Measurements from ENCODE around the gene PPP3R2. TPM values are rescaled to one million over a fixed set of nuclear protein-coding genes. Genes with fewer than 3 reads are reported as not detected.

The PPP3R2 gene, protein sequence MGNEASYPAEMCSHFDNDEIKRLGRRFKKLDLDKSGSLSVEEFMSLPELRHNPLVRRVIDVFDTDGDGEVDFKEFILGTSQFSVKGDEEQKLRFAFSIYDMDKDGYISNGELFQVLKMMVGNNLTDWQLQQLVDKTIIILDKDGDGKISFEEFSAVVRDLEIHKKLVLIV
- total RNA-seq = not detected

- H3K27me3 Mint-ChIP-seq = no peaks in the 10 kb centered on the region
- H3K4me1 Mint-ChIP-seq = no peaks in the 10 kb centered on the region
- no peaks in the 10 kb centered on the region for H3K36me3 Mint-ChIP-seq (ENCODE audit: low read depth)
- intact Hi-C loops (cut with DNase I, micrococcal nuclease) = no loop called here
- H3K4me3 Mint-ChIP-seq = no peak within 1 kb of the TSS
- POLR2A ChIA-PET = no interaction called here
- CTCF ChIA-PET = no interaction called here
- ATAC-seq (no peak), DNase-seq (no peak)
- H3K9me3 Mint-ChIP-seq (ENCODE audit: low read depth) = no peaks in the 10 kb centered on the region
- H3K27ac Mint-ChIP-seq = no peak within 1 kb of the TSS
These were observed at the start of gene PPP3R2 for GRCh38 chr9:101594796-101595195. PPP3R2 (minus strand) TSS chr9:101594969; CDS start chr9:101594921, 48 bp downstream.

DNA sequence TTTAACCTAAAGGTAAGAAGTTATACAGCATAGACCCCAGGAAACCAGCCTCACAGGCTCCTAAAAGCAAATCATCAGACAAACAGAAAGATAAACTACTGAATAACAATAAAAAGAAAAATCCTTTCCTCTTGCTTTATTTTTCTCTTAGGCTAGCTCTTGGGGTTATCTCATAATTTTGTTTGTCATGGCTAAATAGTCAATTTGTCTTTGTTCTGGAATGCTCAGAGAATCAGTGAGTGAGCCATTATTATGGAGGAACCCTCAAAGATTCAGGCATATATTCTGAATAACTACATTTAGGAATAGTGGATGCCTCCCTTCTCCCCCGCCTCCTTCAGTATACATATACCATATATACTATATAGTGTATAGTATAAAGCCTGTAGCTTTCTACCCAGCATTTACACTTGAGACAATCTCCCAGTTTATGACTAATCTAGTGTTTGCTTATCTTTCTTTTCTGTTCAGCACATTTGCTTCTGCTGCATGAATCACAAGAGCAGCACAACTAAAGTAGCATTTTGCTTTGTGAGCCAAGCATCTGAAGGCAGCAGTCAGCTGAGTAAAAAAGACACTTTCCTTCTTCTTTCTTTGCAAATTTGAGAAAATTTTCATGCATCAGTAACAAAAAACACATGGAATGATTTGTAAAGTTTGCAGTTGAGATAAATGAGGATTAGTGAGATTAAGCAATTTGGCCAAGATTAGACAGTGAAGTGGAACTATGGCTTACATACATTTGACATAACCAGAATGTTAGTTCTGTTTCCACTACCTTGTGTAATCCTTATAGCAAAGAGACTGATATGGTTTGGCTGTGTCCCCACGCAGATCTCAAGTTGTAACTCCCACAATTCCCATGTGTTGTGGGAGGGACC is 45.3 kb upstream of the PPP3R2 start:
- POLR2A ChIA-PET = no interaction called here
- DNase-seq (no peak), ATAC-seq (no peak)
- H3K27ac Mint-ChIP-seq = no peak overlapping the region
- H3K36me3 Mint-ChIP-seq (ENCODE audit: low read depth) = no peaks in the 10 kb centered on the region
- H3K4me1 Mint-ChIP-seq = peaks cover 3% of the 10 kb centered on the region
- peaks cover 3% of the 10 kb centered on the region for H3K27me3 Mint-ChIP-seq
- intact Hi-C loops (cut with DNase I, micrococcal nuclease) = no loop called here
- H3K4me3 Mint-ChIP-seq = no peak overlapping the region
- CTCF ChIA-PET = no interaction called here
- peaks cover 6% of the 10 kb centered on the region for H3K9me3 Mint-ChIP-seq (ENCODE audit: low read depth)

- ChIA-PET CTCF (no interaction called here), POLR2A (no interaction called here)
- Mint-ChIP-seq H3K36me3 (ENCODE audit: low read depth) (no peaks in the 10 kb centered on the region), H3K27me3 (peaks cover 5% of the 10 kb centered on the region), H3K27ac (no peak overlapping the region), H3K9me3 (ENCODE audit: low read depth) (peaks cover 5% of the 10 kb centered on the region), H3K4me3 (no peak overlapping the region), H3K4me1 (peaks cover 3% of the 10 kb centered on the region)
- intact Hi-C loops (cut with DNase I, micrococcal nuclease) = no loop called here
- DNase-seq (no peak), ATAC-seq (no peak)
These were observed 44.5 kb upstream of the PPP3R2 start for GRCh38 chr9:101639311-101639710.

DNA sequence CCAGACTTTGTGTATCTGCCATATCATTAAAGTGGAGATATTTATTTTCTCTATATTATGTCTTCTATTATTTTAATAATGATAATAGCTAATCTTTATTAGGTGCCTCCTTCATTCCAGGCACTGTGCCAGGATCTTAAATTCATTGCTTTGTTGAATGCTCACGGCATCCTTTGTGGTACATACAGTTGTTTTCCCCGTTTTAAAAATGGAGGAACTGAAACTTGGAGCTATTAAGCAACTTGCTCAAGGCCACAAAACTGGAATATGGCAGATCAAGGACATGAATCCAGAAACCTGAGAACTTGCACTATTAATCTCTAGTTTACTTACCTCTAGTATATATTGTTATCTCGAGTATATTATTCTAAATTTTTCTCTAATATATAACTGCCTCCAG is 41.5 kb upstream of the PPP3R2 start:
- Mint-ChIP-seq H3K27ac (no peak overlapping the region), H3K36me3 (ENCODE audit: low read depth) (no peaks in the 10 kb centered on the region), H3K4me3 (no peak overlapping the region), H3K9me3 (ENCODE audit: low read depth) (no peaks in the 10 kb centered on the region), H3K27me3 (peaks cover 3% of the 10 kb centered on the region), H3K4me1 (no peaks in the 10 kb centered on the region)
- ATAC-seq (no peak), DNase-seq (no peak)
- ChIA-PET POLR2A (interaction anchor here (0.6 kb wide), 1 partner anchor 292 kb away, joined by 3 read pairs; no protein-coding TSS in a partner anchor), CTCF (interaction anchor here (1.1 kb wide), 1 partner anchor 49 kb away, joined by 3 read pairs; no protein-coding TSS in a partner anchor)
- intact Hi-C loops (cut with DNase I, micrococcal nuclease) = no loop called here

DNA sequence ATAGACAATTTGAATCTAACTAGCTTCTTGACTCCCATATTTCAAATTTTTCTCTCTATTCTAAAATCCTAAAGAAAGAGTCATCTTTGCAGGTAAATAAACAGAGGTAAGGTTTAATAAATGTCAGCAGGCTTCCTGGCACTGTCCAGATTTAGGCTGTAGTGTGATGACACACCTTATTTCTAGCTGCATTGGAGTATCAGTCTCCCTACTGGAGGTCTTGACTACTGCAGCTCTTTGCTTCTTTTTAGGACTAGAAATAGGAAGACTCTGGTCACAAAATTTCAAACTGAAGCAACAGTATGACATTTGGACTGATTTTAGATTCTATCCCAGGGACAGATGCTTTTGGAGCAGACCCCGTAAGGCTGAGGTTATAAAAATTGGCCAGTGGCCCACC is 40.7 kb upstream of the PPP3R2 start:
- intact Hi-C loops (cut with DNase I, micrococcal nuclease) = no loop called here
- H3K4me1 Mint-ChIP-seq = no peaks in the 10 kb centered on the region
- ChIA-PET POLR2A (interaction anchor here (0.6 kb wide), 1 partner anchor 292 kb away, joined by 3 read pairs; no protein-coding TSS in a partner anchor), CTCF (interaction anchor here (0.9 to 1.1 kb wide), 2 partner anchors 8 to 49 kb away, joined by 3 to 4 read pairs; no protein-coding TSS in a partner anchor)
- H3K27ac Mint-ChIP-seq = no peak overlapping the region
- H3K9me3 Mint-ChIP-seq (ENCODE audit: low read depth) = no peaks in the 10 kb centered on the region
- DNase-seq = no peak
- no peak overlapping the region for H3K4me3 Mint-ChIP-seq
- H3K27me3 Mint-ChIP-seq = peaks cover 3% of the 10 kb centered on the region
- H3K36me3 Mint-ChIP-seq (ENCODE audit: low read depth) = no peaks in the 10 kb centered on the region
- no peak for ATAC-seq

DNA sequence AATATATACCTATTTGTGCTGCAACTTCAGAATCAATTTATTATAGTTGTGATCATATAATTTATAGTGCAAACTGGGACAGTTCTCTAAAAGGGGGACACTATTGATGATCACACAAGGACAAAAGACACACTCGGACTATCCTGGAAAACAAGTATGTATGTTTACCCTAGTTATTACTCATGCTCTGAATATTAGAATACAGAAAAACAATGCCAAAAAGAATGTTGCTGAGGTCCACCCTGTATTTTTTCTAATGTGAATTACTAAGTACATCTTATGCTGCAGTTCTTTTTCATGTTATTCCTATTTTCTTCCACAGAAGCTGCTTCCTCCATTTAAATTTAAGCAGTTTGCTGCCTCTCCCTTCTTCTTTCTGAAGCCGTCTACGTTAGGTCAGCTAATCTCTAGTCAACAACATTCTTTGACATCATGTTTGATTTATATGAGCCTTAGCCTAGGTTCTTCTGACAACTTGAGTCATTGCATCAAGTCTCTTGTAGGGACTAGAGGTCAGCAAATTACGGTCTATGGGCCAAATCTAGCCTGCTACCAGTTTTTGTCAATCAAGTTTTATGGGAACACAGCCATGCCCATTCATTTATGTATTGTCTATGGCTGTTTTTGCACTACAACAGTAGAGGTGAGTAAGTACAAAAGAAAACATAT is 40.1 kb upstream of the PPP3R2 start:
- H3K27ac Mint-ChIP-seq = no peak overlapping the region
- no peaks in the 10 kb centered on the region for H3K9me3 Mint-ChIP-seq (ENCODE audit: low read depth)
- H3K27me3 Mint-ChIP-seq = peaks cover 3% of the 10 kb centered on the region
- no peak for ATAC-seq
- no peaks in the 10 kb centered on the region for H3K36me3 Mint-ChIP-seq (ENCODE audit: low read depth)
- no peak overlapping the region for H3K4me3 Mint-ChIP-seq
- intact Hi-C loops (cut with DNase I, micrococcal nuclease) = no loop called here
- no peak for DNase-seq
- ChIA-PET POLR2A (no interaction called here), CTCF (interaction anchor here (0.9 to 1.1 kb wide), 2 partner anchors 8 to 48 kb away, joined by 3 to 4 read pairs; no protein-coding TSS in a partner anchor)
- H3K4me1 Mint-ChIP-seq = no peaks in the 10 kb centered on the region

DNA sequence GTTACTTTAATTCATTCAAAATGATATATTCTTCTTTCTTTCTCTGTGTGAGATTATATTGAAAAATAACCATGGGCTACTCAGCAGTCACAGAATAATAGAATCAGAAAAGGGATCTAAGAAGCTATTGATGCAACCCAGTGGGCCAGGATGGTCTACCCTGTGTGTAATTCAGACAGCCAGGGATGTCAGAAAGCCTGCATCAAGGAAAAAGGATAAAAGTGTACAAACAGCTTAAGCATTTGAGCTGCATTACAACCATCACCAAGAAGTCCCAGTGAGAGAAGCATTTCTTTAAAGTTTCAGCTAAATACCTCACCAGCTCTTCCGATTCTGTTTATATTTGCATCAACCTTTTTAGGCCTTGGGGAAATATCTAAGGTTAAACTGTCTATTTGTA is 37.8 kb upstream of the PPP3R2 start:
- H3K36me3 Mint-ChIP-seq (ENCODE audit: low read depth) = no peaks in the 10 kb centered on the region
- POLR2A ChIA-PET = no interaction called here
- H3K27me3 Mint-ChIP-seq = peaks cover 3% of the 10 kb centered on the region
- H3K9me3 Mint-ChIP-seq (ENCODE audit: low read depth) = no peaks in the 10 kb centered on the region
- DNase-seq (no peak), ATAC-seq (no peak)
- no peak overlapping the region for H3K27ac Mint-ChIP-seq
- H3K4me1 Mint-ChIP-seq = no peaks in the 10 kb centered on the region
- CTCF ChIA-PET = no interaction called here
- no peak overlapping the region for H3K4me3 Mint-ChIP-seq
- intact Hi-C loops (cut with DNase I, micrococcal nuclease) = no loop called here

GRCh38 chr9:101631892-101632291 is 37.1 kb upstream of the PPP3R2 start:
- ATAC-seq = no peak
- Mint-ChIP-seq H3K4me1 (no peaks in the 10 kb centered on the region), H3K9me3 (ENCODE audit: low read depth) (no peaks in the 10 kb centered on the region), H3K27me3 (peaks cover 3% of the 10 kb centered on the region), H3K4me3 (no peak overlapping the region), H3K36me3 (ENCODE audit: low read depth) (no peaks in the 10 kb centered on the region), H3K27ac (no peak overlapping the region)
- intact Hi-C loops (cut with DNase I, micrococcal nuclease) = no loop called here
- no peak for DNase-seq
- CTCF ChIA-PET = no interaction called here
- POLR2A ChIA-PET = no interaction called here

DNA sequence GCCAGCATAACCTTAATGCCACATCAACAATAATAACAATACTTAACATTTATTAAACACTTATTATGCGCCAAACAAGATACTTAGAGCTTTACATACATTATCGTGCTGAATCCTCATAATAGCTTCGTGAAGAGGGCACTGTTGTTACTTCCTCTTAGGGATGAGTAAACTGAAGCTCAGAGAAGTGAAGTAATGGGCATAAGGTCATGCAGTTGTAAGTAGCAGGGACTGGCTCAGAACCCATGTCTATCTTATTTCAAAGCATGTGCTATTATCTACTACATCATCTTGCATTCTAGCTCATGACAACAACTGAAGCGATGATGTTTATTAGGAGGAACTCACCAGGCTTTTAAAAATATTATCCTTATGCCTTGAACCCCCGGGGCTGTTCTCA is 34.9 kb upstream of the PPP3R2 start:
- Mint-ChIP-seq H3K27me3 (no peaks in the 10 kb centered on the region), H3K4me1 (peaks cover 5% of the 10 kb centered on the region), H3K27ac (no peak overlapping the region), H3K4me3 (no peak overlapping the region), H3K36me3 (ENCODE audit: low read depth) (no peaks in the 10 kb centered on the region), H3K9me3 (ENCODE audit: low read depth) (no peaks in the 10 kb centered on the region)
- ChIA-PET CTCF (no interaction called here), POLR2A (no interaction called here)
- ATAC-seq (no peak), DNase-seq (no peak)
- intact Hi-C loops (cut with DNase I, micrococcal nuclease) = no loop called here

- DNase-seq = no peak
- intact Hi-C loops (cut with DNase I, micrococcal nuclease) = no loop called here
- Mint-ChIP-seq H3K36me3 (ENCODE audit: low read depth) (no peaks in the 10 kb centered on the region), H3K4me3 (no peak overlapping the region), H3K4me1 (peaks cover 5% of the 10 kb centered on the region), H3K9me3 (ENCODE audit: low read depth) (no peaks in the 10 kb centered on the region), H3K27me3 (no peaks in the 10 kb centered on the region), H3K27ac (no peak overlapping the region)
- CTCF ChIA-PET = no interaction called here
- no peak for ATAC-seq
- POLR2A ChIA-PET = no interaction called here
These were observed 33.4 kb upstream of the PPP3R2 start for GRCh38 chr9:101628173-101628572.

- CTCF ChIA-PET = interaction anchor here (1.0 to 1.3 kb wide), 3 partner anchors 9 to 102 kb away, joined by 3 to 4 read pairs (median 4); no protein-coding TSS in a partner anchor
These were observed 31.5 kb upstream of the PPP3R2 start for GRCh38 chr9:101626295-101626694.

More at GRCh38 chr9:101626295-101626694, 31.5 kb upstream of the PPP3R2 start:
- Mint-ChIP-seq H3K4me3 (no peak overlapping the region), H3K4me1 (peaks cover 5% of the 10 kb centered on the region), H3K36me3 (ENCODE audit: low read depth) (no peaks in the 10 kb centered on the region), H3K27me3 (no peaks in the 10 kb centered on the region), H3K27ac (no peak overlapping the region), H3K9me3 (ENCODE audit: low read depth) (no peaks in the 10 kb centered on the region)
- peak; percentile 11 for DNase-seq
- POLR2A ChIA-PET = no interaction called here
- ATAC-seq = peak; percentile 42
- intact Hi-C loops (cut with DNase I, micrococcal nuclease) = no loop called here
